HepG2 (cell line): Measurements from ENCODE around the gene CAPN9. TPM values are rescaled to one million over a fixed set of nuclear protein-coding genes. Genes with fewer than 3 reads are reported as not detected.

Experiments used
- BCL6 ChIP-seq: IDR thresholded peaks from 2 replicates; pipeline ENCODE4 v1.6.1; 2016; ENCODE audit warnings: missing genetic modification reagents, missing compliant biosample characterization
- CEBPG ChIP-seq: IDR thresholded peaks from 2 replicates; pipeline ENCODE4 v1.6.1; 2016
- CENPX ChIP-seq: sonication (generic); formaldehyde crosslinking; IDR thresholded peaks from 2 replicates; pipeline ENCODE4 v1.9.0; 2021; ENCODE audit warnings: mild to moderate bottlenecking, missing genetic modification reagents, moderate library complexity
- FOSL1 ChIP-seq: sonication (generic); formaldehyde crosslinking; IDR thresholded peaks from 2 replicates; pipeline ENCODE4 v1.9.0; 2021; ENCODE audit warnings: missing genetic modification reagents, borderline replicate concordance
- KDM3A ChIP-seq: IDR thresholded peaks from 2 replicates; pipeline ENCODE4 v1.6.1; 2018; ENCODE audit warnings: low read depth, missing compliant biosample characterization
- NFE2L2 ChIP-seq: fragments of 150-350 bp; IDR thresholded peaks from 2 replicates; pipeline ENCODE4 v1.6.1; 2014; ENCODE audit warnings: low read length
- PCBP1 ChIP-seq: fragments of 200-400 bp; formaldehyde crosslinking; IDR thresholded peaks from 2 replicates; pipeline ENCODE4 v1.6.1; 2017; ENCODE audit warnings: mild to moderate bottlenecking, low read depth, low read length, borderline replicate concordance
- PHF21A ChIP-seq: sonication (generic); formaldehyde crosslinking; IDR thresholded peaks from 2 replicates; pipeline ENCODE4 v1.5.0; 2020; ENCODE audit warnings: mild to moderate bottlenecking, missing genetic modification reagents
- POLR2A ChIP-seq, 2 experiments: IDR thresholded peaks; 2 replicates each; pipeline ENCODE4 v1.6.1; 2011; ENCODE audit warnings: low read depth in 2 of 2, low read length in 2 of 2, mild to moderate bottlenecking in 1 of 2, moderate library complexity in 1 of 2; ENCODE audit not compliant: insufficient read depth in 1 of 2
- RCOR2 ChIP-seq: IDR thresholded peaks from 2 replicates; pipeline ENCODE4 v1.6.1; 2016; ENCODE audit warnings: missing biosample characterization, missing genetic modification reagents
- RXRB ChIP-seq: IDR thresholded peaks from 2 replicates; pipeline ENCODE4 v1.6.1; 2016; ENCODE audit warnings: borderline replicate concordance, missing genetic modification reagents, missing compliant biosample characterization
- ZNF136 ChIP-seq: sonication (generic); formaldehyde crosslinking; IDR thresholded peaks from 2 replicates; pipeline ENCODE4 v1.8.1; 2022; ENCODE audit warnings: low read depth, mild to moderate bottlenecking, moderate library complexity, missing genetic modification reagents
- ZNF484 ChIP-seq: sonication (generic); formaldehyde crosslinking; IDR thresholded peaks from 2 replicates; pipeline ENCODE4 v1.5.1; 2020; ENCODE audit warnings: mild to moderate bottlenecking, low read depth, missing genetic modification reagents, borderline replicate concordance
- ZNF660 ChIP-seq: sonication (generic); formaldehyde crosslinking; IDR thresholded peaks from 2 replicates; pipeline ENCODE4 v1.5.1; 2020; ENCODE audit warnings: mild to moderate bottlenecking, low read depth, missing genetic modification reagents, borderline replicate concordance
- ZNF75D ChIP-seq: sonication (generic); formaldehyde crosslinking; IDR thresholded peaks from 2 replicates; pipeline ENCODE4 v1.8.1; 2023; ENCODE audit warnings: missing genetic modification reagents, mild to moderate bottlenecking, borderline replicate concordance
- ZNF792 ChIP-seq: IDR thresholded peaks from 2 replicates; pipeline ENCODE4 v1.6.1; 2016
- ZNF841 ChIP-seq: sonication (generic); formaldehyde crosslinking; IDR thresholded peaks from 2 replicates; pipeline ENCODE4 v1.8.1; 2023; ENCODE audit warnings: missing genetic modification reagents, borderline replicate concordance
- ZSCAN25 ChIP-seq: sonication (generic); formaldehyde crosslinking; IDR thresholded peaks from 2 replicates; pipeline ENCODE4 v1.8.0; 2022; ENCODE audit warnings: mild to moderate bottlenecking, missing genetic modification reagents
- ZZZ3 ChIP-seq: sonication (generic); formaldehyde crosslinking; IDR thresholded peaks from 2 replicates; pipeline ENCODE4 v1.4.0; 2020; ENCODE audit warnings: missing genetic modification reagents, mild to moderate bottlenecking, borderline replicate concordance
- polyA plus RNA-seq, 8 experiments: library from polyadenylated mRNA; depleted of rRNA in 3 of 8; stranded (reverse) in 7 of 8; unstranded in 1 of 8; fragments of >200 nt; fragmentation: Illumina TruSeq in 4 of 8; extraction: Trizol in 4 of 8; gene quantifications; 2 replicates each; pipeline versions ENCODE4 v1.2.1 to v1.2.3, GENCODE V29; 2011 to 2016; ENCODE audit warnings: low read depth in 4 of 8, missing spikeins in 1 of 8, mixed read lengths in 1 of 8; ENCODE audit not compliant: insufficient read depth in 1 of 8
- total RNA-seq, 5 experiments: library from RNA; depleted of rRNA; stranded (reverse); fragments of >200 nt; fragmentation: Illumina TruSeq; extraction: Trizol; gene quantifications; 2 replicates each; pipeline ENCODE4 v1.2.3, GENCODE V29; 2016; ENCODE audit warnings: low read depth in 1 of 5
- TF ChIP-seq, protein P1 (sequence below): sonication (generic); formaldehyde crosslinking; IDR thresholded peaks from 2 replicates; pipeline ENCODE4 v1.8.1; 2023; ENCODE audit warnings: mild to moderate bottlenecking, moderate library complexity, missing genetic modification reagents
- TF ChIP-seq, protein P2 (sequence below): sonication (generic); formaldehyde crosslinking; IDR thresholded peaks from 2 replicates; pipeline ENCODE4 v1.4.0; 2020; ENCODE audit warnings: mild to moderate bottlenecking, missing genetic modification reagents
- TF ChIP-seq, protein P3 (sequence below): sonication (generic); formaldehyde crosslinking; IDR thresholded peaks from 2 replicates; pipeline ENCODE4 v1.4.0; 2020; ENCODE audit warnings: missing genetic modification reagents
- TF ChIP-seq, protein P4 (sequence below): sonication (generic); formaldehyde crosslinking; IDR thresholded peaks from 2 replicates; pipeline ENCODE4 v1.4.0; 2020; ENCODE audit warnings: missing genetic modification reagents, borderline replicate concordance
- TF ChIP-seq, protein P5 (sequence below): sonication (generic); formaldehyde crosslinking; IDR thresholded peaks from 2 replicates; pipeline ENCODE4 v1.9.0; 2022; ENCODE audit warnings: missing genetic modification reagents, mild to moderate bottlenecking, borderline replicate concordance

Gene CAPN9
- total and polyA plus RNA-seq, 2 of the 13 experiments (the other 11 are each of a cell fraction or from before 2014, with no cell fraction given), result 0.04 to 0.31 TPM

DNA sequence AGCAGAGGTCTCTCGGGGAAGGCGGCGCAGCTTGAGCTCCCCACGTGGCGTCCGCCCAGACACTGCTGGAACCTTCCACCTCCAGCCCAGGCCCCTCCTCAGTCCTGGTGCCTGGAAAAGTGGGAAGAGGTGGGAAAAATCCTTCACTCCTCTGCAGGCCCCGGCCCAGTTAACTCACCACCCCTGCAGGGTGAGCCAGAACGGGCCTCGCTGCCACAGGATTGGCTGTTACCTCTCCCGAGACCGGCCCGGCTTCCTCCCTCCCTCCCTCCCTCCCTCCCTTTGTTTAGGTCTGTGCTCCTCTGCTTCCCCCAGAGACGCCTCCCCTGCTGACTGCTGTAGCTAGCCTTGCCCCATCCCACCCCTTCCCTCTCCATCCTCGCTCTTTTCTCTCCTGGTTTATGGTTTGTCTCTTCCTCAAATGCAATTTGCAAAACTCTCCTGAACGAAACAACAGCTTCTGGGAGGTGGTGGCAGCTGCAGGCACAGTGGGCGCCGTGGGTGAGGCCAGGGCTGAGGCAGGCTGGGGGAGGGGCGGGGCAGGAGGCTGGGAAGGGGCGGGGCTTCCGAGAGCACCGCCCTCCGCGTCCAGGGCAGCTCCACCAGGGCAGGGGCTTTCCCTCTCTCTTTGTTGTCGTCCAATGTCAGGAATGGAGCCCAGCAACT lies 6.5 kb downstream of the CAPN9 start (continued):
- no peak for TF ChIP-seq PHF21A (CRISPR knock-in tag)
- TF ChIP-seq ZZZ3, result no peak
- no peak for TF ChIP-seq FOSL1 (CRISPR knock-in tag)
- TF ChIP-seq POLR2A (IDR thresholded peaks at IDR 0.05; ENCODE audit: insufficient read depth in 1 of 2, low read depth in 2 of 2, low read length in 2 of 2), result no peak
- no peak for TF ChIP-seq RCOR2
- TF ChIP-seq KDM3A (CRISPR knock-in tag), result no peak
- TF ChIP-seq ZNF484, result no peak
- no peak for TF ChIP-seq ZNF75D (CRISPR knock-in tag)
- TF ChIP-seq ZNF792 (CRISPR knock-in tag), result no peak
- no peak for TF ChIP-seq NFE2L2
- TF ChIP-seq ZNF136, result no peak
- TF ChIP-seq PCBP1, result 0 out of 2 replicates have a peak, but pooled peaks have one; percentile 47
- TF ChIP-seq, protein P1, sequence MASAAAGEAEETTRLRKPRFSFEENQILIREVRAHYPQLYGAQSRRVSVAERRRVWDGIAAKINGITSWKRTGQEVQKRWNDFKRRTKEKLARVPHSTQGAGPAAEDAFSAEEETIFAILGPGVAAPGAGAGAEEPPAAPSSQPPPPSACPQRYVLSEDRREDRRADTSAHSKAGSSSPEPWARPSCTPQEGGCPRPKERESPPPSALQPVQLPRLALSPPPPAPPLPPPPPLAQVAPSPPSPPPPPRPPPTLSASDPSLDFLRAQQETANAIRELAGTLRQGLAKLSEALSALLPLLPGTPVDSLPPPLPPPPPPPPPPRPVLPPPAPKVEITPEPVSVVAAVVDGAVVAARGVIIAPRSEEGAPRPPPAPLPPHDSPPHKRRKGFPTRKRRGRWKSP (CRISPR knock-in tag), result no peak
- TF ChIP-seq, protein P2, sequence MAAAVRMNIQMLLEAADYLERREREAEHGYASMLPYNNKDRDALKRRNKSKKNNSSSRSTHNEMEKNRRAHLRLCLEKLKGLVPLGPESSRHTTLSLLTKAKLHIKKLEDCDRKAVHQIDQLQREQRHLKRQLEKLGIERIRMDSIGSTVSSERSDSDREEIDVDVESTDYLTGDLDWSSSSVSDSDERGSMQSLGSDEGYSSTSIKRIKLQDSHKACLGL (CRISPR knock-in tag), result no peak
- TF ChIP-seq, protein P3, sequence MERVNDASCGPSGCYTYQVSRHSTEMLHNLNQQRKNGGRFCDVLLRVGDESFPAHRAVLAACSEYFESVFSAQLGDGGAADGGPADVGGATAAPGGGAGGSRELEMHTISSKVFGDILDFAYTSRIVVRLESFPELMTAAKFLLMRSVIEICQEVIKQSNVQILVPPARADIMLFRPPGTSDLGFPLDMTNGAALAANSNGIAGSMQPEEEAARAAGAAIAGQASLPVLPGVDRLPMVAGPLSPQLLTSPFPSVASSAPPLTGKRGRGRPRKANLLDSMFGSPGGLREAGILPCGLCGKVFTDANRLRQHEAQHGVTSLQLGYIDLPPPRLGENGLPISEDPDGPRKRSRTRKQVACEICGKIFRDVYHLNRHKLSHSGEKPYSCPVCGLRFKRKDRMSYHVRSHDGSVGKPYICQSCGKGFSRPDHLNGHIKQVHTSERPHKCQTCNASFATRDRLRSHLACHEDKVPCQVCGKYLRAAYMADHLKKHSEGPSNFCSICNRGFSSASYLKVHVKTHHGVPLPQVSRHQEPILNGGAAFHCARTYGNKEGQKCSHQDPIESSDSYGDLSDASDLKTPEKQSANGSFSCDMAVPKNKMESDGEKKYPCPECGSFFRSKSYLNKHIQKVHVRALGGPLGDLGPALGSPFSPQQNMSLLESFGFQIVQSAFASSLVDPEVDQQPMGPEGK (CRISPR knock-in tag), result no peak
- TF ChIP-seq ZNF841 (CRISPR knock-in tag), result no peak
- TF ChIP-seq, protein P4, sequence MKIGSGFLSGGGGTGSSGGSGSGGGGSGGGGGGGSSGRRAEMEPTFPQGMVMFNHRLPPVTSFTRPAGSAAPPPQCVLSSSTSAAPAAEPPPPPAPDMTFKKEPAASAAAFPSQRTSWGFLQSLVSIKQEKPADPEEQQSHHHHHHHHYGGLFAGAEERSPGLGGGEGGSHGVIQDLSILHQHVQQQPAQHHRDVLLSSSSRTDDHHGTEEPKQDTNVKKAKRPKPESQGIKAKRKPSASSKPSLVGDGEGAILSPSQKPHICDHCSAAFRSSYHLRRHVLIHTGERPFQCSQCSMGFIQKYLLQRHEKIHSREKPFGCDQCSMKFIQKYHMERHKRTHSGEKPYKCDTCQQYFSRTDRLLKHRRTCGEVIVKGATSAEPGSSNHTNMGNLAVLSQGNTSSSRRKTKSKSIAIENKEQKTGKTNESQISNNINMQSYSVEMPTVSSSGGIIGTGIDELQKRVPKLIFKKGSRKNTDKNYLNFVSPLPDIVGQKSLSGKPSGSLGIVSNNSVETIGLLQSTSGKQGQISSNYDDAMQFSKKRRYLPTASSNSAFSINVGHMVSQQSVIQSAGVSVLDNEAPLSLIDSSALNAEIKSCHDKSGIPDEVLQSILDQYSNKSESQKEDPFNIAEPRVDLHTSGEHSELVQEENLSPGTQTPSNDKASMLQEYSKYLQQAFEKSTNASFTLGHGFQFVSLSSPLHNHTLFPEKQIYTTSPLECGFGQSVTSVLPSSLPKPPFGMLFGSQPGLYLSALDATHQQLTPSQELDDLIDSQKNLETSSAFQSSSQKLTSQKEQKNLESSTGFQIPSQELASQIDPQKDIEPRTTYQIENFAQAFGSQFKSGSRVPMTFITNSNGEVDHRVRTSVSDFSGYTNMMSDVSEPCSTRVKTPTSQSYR (CRISPR knock-in tag), result peak; percentile 79
- TF ChIP-seq, protein P5, sequence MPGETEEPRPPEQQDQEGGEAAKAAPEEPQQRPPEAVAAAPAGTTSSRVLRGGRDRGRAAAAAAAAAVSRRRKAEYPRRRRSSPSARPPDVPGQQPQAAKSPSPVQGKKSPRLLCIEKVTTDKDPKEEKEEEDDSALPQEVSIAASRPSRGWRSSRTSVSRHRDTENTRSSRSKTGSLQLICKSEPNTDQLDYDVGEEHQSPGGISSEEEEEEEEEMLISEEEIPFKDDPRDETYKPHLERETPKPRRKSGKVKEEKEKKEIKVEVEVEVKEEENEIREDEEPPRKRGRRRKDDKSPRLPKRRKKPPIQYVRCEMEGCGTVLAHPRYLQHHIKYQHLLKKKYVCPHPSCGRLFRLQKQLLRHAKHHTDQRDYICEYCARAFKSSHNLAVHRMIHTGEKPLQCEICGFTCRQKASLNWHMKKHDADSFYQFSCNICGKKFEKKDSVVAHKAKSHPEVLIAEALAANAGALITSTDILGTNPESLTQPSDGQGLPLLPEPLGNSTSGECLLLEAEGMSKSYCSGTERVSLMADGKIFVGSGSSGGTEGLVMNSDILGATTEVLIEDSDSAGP (CRISPR knock-in tag), result no peak
- 0 out of 2 replicates have a peak, but pooled peaks have one; percentile 5 for TF ChIP-seq BCL6 (CRISPR knock-in tag)
- TF ChIP-seq CEBPG, result no peak
- TF ChIP-seq CENPX (CRISPR knock-in tag), result no peak
- TF ChIP-seq RXRB (CRISPR knock-in tag), result no peak
- peak; percentile 85 for TF ChIP-seq ZSCAN25 (CRISPR knock-in tag)
- TF ChIP-seq ZNF660 (CRISPR knock-in tag), result no peak
